Testis (tissue), 3 donors: ENCODE results near the gene SEC24D. TPM values are rescaled to one million over a fixed set of nuclear protein-coding genes. Genes with fewer than 3 reads are reported as not detected.
"Not testable (repeated sequence)": the region's sequence is repeated elsewhere in the genome, so short reads cannot be mapped to it uniquely, and the experiment has no call there.

ENCODE experiments used
- DNase-seq: peaks from one replicate; pipeline ENCODE4 v3.0.0-alpha.2; 2019
- H3K27ac ChIP-seq, 2 donors: fragments of 200-600 bp; sonication (generic); one replicate each; pipeline ENCODE4 v1.5.1; 2019
- H3K27me3 ChIP-seq: fragments of 200-600 bp; sonication (generic); one replicate; pipeline ENCODE4 v1.5.1; 2019
- H3K36me3 ChIP-seq: fragments of 200-600 bp; sonication (generic); one replicate; pipeline ENCODE4 v1.5.1; 2017; ENCODE audit warnings: low read depth; ENCODE audit errors: missing control alignments
- H3K4me1 ChIP-seq: fragments of 200-600 bp; sonication (generic); one replicate; pipeline ENCODE4 v1.5.1; 2019
- H3K4me3 ChIP-seq, 2 donors: fragments of 200-600 bp; sonication (generic); one replicate each; pipeline ENCODE4 v1.5.1; 2017 to 2019
- H3K9me3 ChIP-seq: fragments of 200-600 bp; sonication (generic); one replicate; pipeline ENCODE4 v1.5.1; 2017
- POLR2A ChIP-seq: fragments of 450-650 bp; IDR thresholded peaks from one replicate; pipeline ENCODE4 v1.6.1; 2017; ENCODE audit warnings: antibody characterized with exemption, mild to moderate bottlenecking, moderate library complexity
- WGBS, 2 donors: methylation state at CpG; one replicate each; pipeline ENCODE4 v1.1.5; 2018; 5-methylcytosine and 5-hydroxymethylcytosine counted together
- intact Hi-C: fragments of 100-400 bp; cut with DNase I; formaldehyde crosslinking; loops from one replicate; pipeline ENCODE4 v1.15.1; 2023; ENCODE audit warnings: low total_unique reads
- polyA plus RNA-seq: library from polyadenylated mRNA; stranded (reverse); fragments of 350-450 nt; fragmentation: Illumina TruSeq; extraction: RNeasy Lipid Tissue Mini Kit (QIAGEN cat#74804); gene quantifications from one replicate; pipeline ENCODE4 v1.2.3, GENCODE V29; 2014; ENCODE audit warnings: low read depth, low replicate concordance; ENCODE audit not compliant: insufficient read depth
- total RNA-seq, 2 donors: library from RNA; depleted of rRNA; stranded (reverse); fragments of >200 nt; gene quantifications; one replicate each; pipeline ENCODE4 v1.2.3, GENCODE V29; 2016
- TF ChIP-seq, protein P1 (sequence below), 3 experiments: fragments of 450-650 bp in 2 of 3; fragments of 200-600 bp in 1 of 3; sonication (generic) in 1 of 3; IDR thresholded peaks; one replicate each; pipeline ENCODE4 v1.5.1; 2016 to 2019; ENCODE audit warnings: antibody characterized with exemption in 3 of 3, mild to moderate bottlenecking in 2 of 3, moderate library complexity in 1 of 3

Gene SEC24D
- total and polyA plus RNA-seq, 3 donors from 2014 or later: 53.4 to 74.1 (median 62.2) TPM

DNA sequence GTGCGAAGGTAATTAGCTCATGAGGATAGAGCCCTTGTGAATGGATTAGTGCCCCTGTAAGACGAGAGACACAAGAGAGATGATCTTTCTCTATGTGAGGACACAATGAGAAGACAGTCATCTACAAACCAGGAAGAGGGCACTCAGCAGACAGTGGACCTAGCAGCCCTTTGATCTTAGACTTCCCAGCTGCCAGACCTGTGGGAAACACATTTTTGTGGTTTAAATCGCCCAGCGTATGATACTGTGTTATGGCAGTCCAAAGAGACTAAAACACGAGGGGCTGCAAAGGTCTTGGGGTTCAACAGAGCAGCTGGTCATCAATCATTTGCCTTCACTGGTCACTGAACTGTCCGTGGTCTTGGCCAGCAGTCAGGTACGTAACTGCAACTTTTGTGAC is 43.5 kb upstream of the SEC24D start:
- H3K4me1 ChIP-seq: no peaks in the 10 kb centered on the region
- DNase-seq: no peak
- WGBS, 2 donors: 73 to 82% methylated on average over 5 to 7 of the region's 7 CpGs
- intact Hi-C loops: no loop called here
- no peak overlapping the region for H3K4me3 ChIP-seq
- no peaks in the 10 kb centered on the region for H3K27me3 ChIP-seq
- no peaks in the 10 kb centered on the region for H3K9me3 ChIP-seq
- no peak for TF ChIP-seq POLR2A
- TF ChIP-seq, protein P1, sequence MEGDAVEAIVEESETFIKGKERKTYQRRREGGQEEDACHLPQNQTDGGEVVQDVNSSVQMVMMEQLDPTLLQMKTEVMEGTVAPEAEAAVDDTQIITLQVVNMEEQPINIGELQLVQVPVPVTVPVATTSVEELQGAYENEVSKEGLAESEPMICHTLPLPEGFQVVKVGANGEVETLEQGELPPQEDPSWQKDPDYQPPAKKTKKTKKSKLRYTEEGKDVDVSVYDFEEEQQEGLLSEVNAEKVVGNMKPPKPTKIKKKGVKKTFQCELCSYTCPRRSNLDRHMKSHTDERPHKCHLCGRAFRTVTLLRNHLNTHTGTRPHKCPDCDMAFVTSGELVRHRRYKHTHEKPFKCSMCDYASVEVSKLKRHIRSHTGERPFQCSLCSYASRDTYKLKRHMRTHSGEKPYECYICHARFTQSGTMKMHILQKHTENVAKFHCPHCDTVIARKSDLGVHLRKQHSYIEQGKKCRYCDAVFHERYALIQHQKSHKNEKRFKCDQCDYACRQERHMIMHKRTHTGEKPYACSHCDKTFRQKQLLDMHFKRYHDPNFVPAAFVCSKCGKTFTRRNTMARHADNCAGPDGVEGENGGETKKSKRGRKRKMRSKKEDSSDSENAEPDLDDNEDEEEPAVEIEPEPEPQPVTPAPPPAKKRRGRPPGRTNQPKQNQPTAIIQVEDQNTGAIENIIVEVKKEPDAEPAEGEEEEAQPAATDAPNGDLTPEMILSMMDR (IDR thresholded peaks at IDR 0.05): no peak
- no peak overlapping the region for H3K27ac ChIP-seq
- H3K36me3 ChIP-seq: no peaks in the 10 kb centered on the region

DNA sequence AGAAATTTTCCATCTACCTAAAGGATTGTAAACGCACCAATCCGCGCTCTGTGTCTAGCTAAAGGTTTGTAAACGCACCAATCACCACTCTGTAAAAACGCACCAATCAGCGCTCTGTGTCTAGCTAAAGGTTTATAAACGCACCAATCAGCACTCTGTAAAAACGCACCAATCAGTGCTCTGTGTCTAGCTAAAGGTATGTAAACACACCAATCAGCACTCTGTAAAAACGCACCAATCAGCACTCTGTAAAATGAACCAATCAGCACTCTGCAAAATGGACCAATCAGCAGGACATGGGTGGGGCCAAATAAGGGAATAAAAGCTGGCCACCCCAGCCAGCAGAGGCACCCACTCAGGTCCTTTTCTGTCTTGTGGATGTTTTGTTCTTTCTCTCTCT is 42.6 kb upstream of the SEC24D start:
- H3K4me1 ChIP-seq, H3K9me3 ChIP-seq, H3K4me3 ChIP-seq, H3K27me3 ChIP-seq, intact Hi-C loops, H3K27ac ChIP-seq, H3K36me3 ChIP-seq: not testable (repeated sequence)
- peak; percentile 53 for DNase-seq
- WGBS, 2 donors: 89 to 91% methylated on average over 9 of the region's 9 CpGs

DNA sequence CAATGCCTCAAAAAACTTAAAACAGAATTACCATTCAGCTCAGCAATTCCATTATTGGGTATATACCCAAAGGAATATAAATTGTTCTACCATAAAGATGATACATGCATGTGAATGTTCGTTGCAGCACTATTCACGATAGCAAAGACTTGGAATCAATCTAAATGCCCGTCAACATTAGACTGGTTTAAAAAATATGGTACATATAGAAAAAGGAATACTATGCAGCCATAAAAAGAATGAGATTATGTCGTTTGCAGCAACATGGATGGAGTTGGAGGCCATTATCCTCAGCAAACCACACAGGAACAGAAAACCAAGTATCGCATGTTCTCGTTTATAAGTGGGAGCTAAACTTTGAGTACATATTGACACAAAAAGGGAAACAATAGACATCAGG is 41.9 kb upstream of the SEC24D start:
- WGBS, 2 donors: 92 to 95% methylated on average over 6 of the region's 6 CpGs
- TF ChIP-seq, protein P1 (IDR thresholded peaks at IDR 0.05): no peak
- no peak for TF ChIP-seq POLR2A
- Histone ChIP-seq H3K36me3 (no peaks in the 10 kb centered on the region), H3K4me1 (no peaks in the 10 kb centered on the region), H3K9me3 (no peaks in the 10 kb centered on the region), H3K27me3 (no peaks in the 10 kb centered on the region), H3K27ac (no peak overlapping the region), H3K4me3 (no peak overlapping the region)
- intact Hi-C loops: no loop called here
- DNase-seq: no peak

DNA sequence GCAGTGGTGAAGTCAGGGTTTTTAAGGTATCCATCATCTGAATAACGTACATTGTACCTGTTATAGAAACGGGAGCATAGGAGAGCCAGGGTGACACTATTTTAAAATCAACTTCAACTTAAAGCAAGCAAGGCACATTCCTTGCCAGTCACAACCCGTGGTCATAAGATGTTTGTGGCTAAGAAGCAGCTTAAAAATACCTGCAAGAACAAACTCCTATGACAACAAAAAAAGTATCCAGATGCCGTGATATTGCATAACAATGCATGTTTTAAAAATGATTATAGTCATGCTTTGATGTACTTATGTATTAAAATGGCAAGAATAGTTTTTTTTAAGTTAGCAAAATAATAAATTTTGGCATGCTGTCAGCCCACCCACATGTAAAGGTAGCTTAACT is 36.3 kb upstream of the SEC24D start:
- Histone ChIP-seq H3K27me3 (no peaks in the 10 kb centered on the region), H3K4me1 (no peaks in the 10 kb centered on the region), H3K9me3 (no peaks in the 10 kb centered on the region), H3K27ac (no peak overlapping the region), H3K36me3 (no peaks in the 10 kb centered on the region), H3K4me3 (no peak overlapping the region)
- WGBS, 2 donors: 73 to 78% methylated on average over 4 of the region's 4 CpGs
- intact Hi-C loops: no loop called here
- TF ChIP-seq, protein P1 (IDR thresholded peaks at IDR 0.05): no peak
- no peak for TF ChIP-seq POLR2A
- DNase-seq: no peak

DNA sequence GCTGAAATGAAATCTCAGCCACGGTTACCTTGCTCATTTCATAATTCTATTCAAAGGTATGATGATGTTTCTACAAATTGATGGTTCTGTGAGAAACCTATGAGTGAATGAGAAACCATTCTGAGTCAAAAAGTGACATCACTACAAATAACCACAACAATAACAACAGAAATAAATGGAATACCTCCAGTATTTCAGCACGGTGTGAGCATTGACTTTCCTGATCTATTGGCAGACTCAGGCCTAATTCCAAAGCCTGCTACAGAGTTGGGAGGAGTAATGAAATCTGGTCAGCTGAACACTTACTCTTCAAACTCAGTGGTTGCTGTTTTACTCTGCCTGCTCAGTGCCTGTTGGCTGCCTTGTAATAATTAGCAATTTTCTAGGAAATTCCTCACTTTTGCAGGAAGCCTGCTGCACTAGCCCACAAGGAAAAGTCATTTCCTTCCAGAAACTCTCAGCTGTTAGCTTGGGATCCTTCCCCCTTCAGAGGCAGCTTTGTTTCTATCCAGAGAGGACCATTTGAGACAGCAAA is 33.9 kb upstream of the SEC24D start:
- intact Hi-C loops: no loop called here
- H3K36me3 ChIP-seq: no peaks in the 10 kb centered on the region
- no peak overlapping the region for H3K4me3 ChIP-seq
- H3K9me3 ChIP-seq: no peaks in the 10 kb centered on the region
- TF ChIP-seq, protein P1 (IDR thresholded peaks at IDR 0.05): no peak
- no peak for TF ChIP-seq POLR2A
- 57 to 69% methylated on average over 2 of the region's 2 CpGs for WGBS, 2 donors
- H3K27ac ChIP-seq: no peak overlapping the region
- H3K27me3 ChIP-seq: no peaks in the 10 kb centered on the region
- H3K4me1 ChIP-seq: no peaks in the 10 kb centered on the region
- no peak for DNase-seq
